Measurements from ENCODE around the gene MSMO1.

- TF ChIP-seq CTCF (IDR thresholded peaks at IDR 0.05; ENCODE audit: low read depth, low read length, poor library complexity, severe bottlenecking) (no peak), EZH2phosphoT487 (IDR thresholded peaks at IDR 0.05; ENCODE audit: borderline replicate concordance, low read length) (no peak)
Observed at GRCh38 chr4:165378398-165378744, 50.9 kb downstream of the MSMO1 start.

Measured in DOHH2 (cell line).